ENCODE measurements around the gene LITAFD.
A peak's percentile ranks its signal among the peaks of the same experiment; 100 is the strongest.
"Not testable (repeated sequence)": the region's sequence is repeated elsewhere in the genome, so short reads cannot be mapped to it uniquely, and the experiment has no call there.

The LITAFD gene

GRCh38 chr16:8867216-8867931, 14.8 kb upstream of the LITAFD start:
- Histone ChIP-seq H3K4ac (ENCODE audit: low read depth, low read length) (no peak overlapping the region), H2AK5ac (ENCODE audit: low read length) (peak overlapping the region; percentile 8), H4K8ac (ENCODE audit: low read depth, low read length) (no peak overlapping the region), H4K5ac (ENCODE audit: low read length) (no peak overlapping the region), H3K27ac (ENCODE audit: low read depth, low read length) (peak overlapping the region; percentile 96), H2BK15ac (replicated peaks; ENCODE audit: low read depth) (no peak overlapping the region), H3K4me2 (ENCODE audit: low read length) (peak overlapping the region; percentile 100), H3K56ac (ENCODE audit: low read length) (peak overlapping the region; percentile 92), H2BK120ac (ENCODE audit: low read depth, low read length) (no peak overlapping the region), H3K79me1 (ENCODE audit: low read length) (peaks cover 22% of the 10 kb centered on the region), H3K4me3 (ENCODE audit: low read length) (peak overlapping the region; percentile 22), H3K4me1 (ENCODE audit: control insufficient read depth, low read depth, low read length) (peaks cover 20% of the 10 kb centered on the region), H3K23ac (ENCODE audit: low read length) (peak overlapping the region; percentile 83), H3K18ac (ENCODE audit: low read length) (peak overlapping the region; percentile 89), H3K79me2 (ENCODE audit: control insufficient read depth, insufficient read depth, low read length) (peaks cover 53% of the 10 kb centered on the region), H3K27me3 (ENCODE audit: insufficient read depth, low read length, poor library complexity) (no peaks in the 10 kb centered on the region), H3K36me3 (ENCODE audit: control insufficient read depth, insufficient read depth, low read length) (no peaks in the 10 kb centered on the region), H2BK5ac (ENCODE audit: low read length) (peak overlapping the region; percentile 17), H3K9ac (ENCODE audit: low read length) (peak overlapping the region; percentile 98)
- no CpG with 5 or more reads among the region's 35 CpGs for WGBS (ENCODE audit: extremely low coverage, insufficient coverage, low lambda C conversion rate)
- peak; percentile 65 for DNase-seq

- Histone ChIP-seq H3K27me3 (ENCODE audit: insufficient read depth, low read length, poor library complexity) (no peaks in the 10 kb centered on the region), H3K27ac (ENCODE audit: low read depth, low read length) (peak overlapping the region; percentile 96), H2BK15ac (replicated peaks; ENCODE audit: low read depth) (no peak overlapping the region), H3K9ac (ENCODE audit: low read length) (peak overlapping the region; percentile 98), H3K4me1 (ENCODE audit: control insufficient read depth, low read depth, low read length) (peaks cover 20% of the 10 kb centered on the region), H3K4me2 (ENCODE audit: low read length) (peak overlapping the region; percentile 100), H3K23ac (ENCODE audit: low read length) (no peak overlapping the region), H2BK120ac (ENCODE audit: low read depth, low read length) (no peak overlapping the region), H4K5ac (ENCODE audit: low read length) (no peak overlapping the region), H3K56ac (ENCODE audit: low read length) (peak overlapping the region; percentile 92), H3K4ac (ENCODE audit: low read depth, low read length) (no peak overlapping the region), H3K79me2 (ENCODE audit: control insufficient read depth, insufficient read depth, low read length) (peaks cover 47% of the 10 kb centered on the region), H4K8ac (ENCODE audit: low read depth, low read length) (no peak overlapping the region), H3K4me3 (ENCODE audit: low read length) (peak overlapping the region; percentile 22), H3K36me3 (ENCODE audit: control insufficient read depth, insufficient read depth, low read length) (no peaks in the 10 kb centered on the region), H3K18ac (ENCODE audit: low read length) (peak overlapping the region; percentile 89), H3K79me1 (ENCODE audit: low read length) (peaks cover 17% of the 10 kb centered on the region), H2AK5ac (ENCODE audit: low read length) (no peak overlapping the region), H2BK5ac (ENCODE audit: low read length) (no peak overlapping the region)
- DNase-seq, result peak; percentile 37
- no CpG with 5 or more reads among the region's 16 CpGs for WGBS (ENCODE audit: extremely low coverage, insufficient coverage, low lambda C conversion rate)
Measured at GRCh38 chr16:8867932-8868415, 14.2 kb upstream of the LITAFD start.

DNA sequence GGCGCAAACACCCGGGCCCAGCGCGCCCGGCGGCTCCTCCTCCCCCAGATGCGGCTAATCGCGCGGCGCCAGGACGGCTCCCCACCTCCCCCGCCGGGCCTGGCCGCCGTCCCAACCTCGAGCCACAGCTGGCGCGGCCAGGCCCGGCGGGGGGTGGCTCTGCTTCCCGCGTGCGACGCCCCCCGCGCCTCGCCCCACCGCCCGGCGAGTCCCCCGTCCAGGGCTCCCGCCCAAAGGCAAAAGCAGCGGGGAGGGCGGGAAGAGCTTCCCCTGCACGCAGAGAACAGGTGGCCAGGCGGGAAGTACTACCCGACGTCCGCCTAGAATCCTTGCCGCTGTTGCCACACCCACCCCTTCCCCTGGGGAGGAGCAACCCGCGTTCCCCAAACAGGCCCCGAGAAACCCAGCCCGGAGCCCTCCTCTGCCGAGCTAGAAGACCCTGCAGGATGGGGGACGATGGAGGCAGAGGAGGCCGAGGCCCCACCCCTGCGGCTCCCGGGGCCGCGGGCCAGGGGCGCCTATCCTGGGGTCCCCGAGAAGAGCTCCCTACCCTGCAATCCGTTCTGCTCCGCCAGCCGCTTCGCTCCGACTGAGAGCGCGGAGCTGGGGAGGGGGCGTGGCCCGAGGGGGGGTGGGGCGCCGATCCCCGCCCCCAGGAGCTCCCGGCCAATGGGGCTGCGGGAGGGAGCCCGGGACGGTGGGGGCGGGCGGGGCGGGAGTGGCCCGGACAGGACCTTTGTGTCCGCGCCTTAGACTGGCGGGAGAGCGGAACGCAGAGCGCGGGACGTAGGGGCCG, 13.5 kb upstream of the LITAFD start, which contains the start of gene CARHSP1:
Gene CARHSP1, minus strand, starts transcription at position 591 of the 796 bp plus-strand sequence. CDS start 9,678 bp downstream, outside the sequence.
- Histone ChIP-seq H3K18ac (ENCODE audit: low read length) (peak within 1 kb of the TSS; percentile 89), H3K27me3 (ENCODE audit: insufficient read depth, low read length, poor library complexity) (no peaks in the 10 kb centered on the region), H3K9ac (ENCODE audit: low read length) (peak within 1 kb of the TSS; percentile 98), H2BK5ac (ENCODE audit: low read length) (no peak within 1 kb of the TSS), H2AK5ac (ENCODE audit: low read length) (no peak within 1 kb of the TSS), H3K79me2 (ENCODE audit: control insufficient read depth, insufficient read depth, low read length) (peaks cover 40% of the 10 kb centered on the region), H3K36me3 (ENCODE audit: control insufficient read depth, insufficient read depth, low read length) (no peaks in the 10 kb centered on the region), H3K4me1 (ENCODE audit: control insufficient read depth, low read depth, low read length) (peaks cover 17% of the 10 kb centered on the region), H2BK15ac (replicated peaks; ENCODE audit: low read depth) (no peak within 1 kb of the TSS), H4K5ac (ENCODE audit: low read length) (no peak within 1 kb of the TSS), H3K56ac (ENCODE audit: low read length) (peak within 1 kb of the TSS; percentile 92), H4K8ac (ENCODE audit: low read depth, low read length) (no peak within 1 kb of the TSS), H2BK120ac (ENCODE audit: low read depth, low read length) (no peak within 1 kb of the TSS), H3K79me1 (ENCODE audit: low read length) (peaks cover 14% of the 10 kb centered on the region), H3K4ac (ENCODE audit: low read depth, low read length) (peak within 1 kb of the TSS; percentile 83), H3K4me2 (ENCODE audit: low read length) (peak within 1 kb of the TSS; percentile 100), H3K4me3 (ENCODE audit: low read length) (peak within 1 kb of the TSS; percentile 22), H3K23ac (ENCODE audit: low read length) (no peak within 1 kb of the TSS), H3K27ac (ENCODE audit: low read depth, low read length) (peak within 1 kb of the TSS; percentile 96)
- no CpG with 5 or more reads among the region's 83 CpGs for whole genome bisulfite sequencing (ENCODE audit: extremely low coverage, insufficient coverage, low lambda C conversion rate)
- DNase-seq, result peak; percentile 96

DNA sequence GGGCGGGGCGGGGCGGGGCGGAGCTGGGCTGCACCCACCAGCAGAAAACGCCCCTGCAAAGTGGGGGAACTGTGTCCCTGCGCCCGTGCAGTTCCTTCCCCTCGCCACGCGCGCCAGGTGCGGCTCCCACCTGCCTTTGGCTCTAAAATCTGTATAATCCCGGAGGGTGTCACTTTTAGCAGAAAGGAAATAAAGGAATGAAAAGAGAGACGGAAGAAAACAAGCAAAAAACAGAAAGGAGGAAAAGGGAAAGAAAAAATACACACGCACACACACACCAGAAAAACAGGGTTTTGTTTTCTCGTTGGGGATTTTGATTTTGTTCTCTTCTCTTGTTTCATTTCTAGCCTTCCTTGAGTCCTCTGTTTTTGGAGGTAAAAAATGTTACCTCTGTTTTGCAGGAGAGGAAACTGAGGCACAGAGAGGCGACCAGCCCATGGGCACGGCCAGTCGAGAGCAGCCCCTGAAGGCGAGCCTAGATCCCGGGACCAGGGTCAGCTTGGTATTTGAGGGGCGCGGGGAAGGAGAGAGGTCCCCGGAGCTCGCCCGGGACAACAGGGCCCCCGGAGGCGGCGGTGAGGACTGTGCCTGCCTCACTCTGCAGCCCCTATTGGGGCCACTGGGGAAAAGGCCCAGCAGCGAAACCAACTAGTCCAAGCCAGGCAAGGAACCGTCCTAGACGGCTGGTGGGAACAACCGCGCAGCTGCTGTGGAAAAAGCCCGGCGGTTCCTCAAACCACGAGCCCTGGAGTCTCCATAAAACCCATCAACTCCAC, 12.8 kb upstream of the LITAFD start:
- H3K27ac ChIP-seq (ENCODE audit: low read depth, low read length), result no peak overlapping the region
- peaks cover 10% of the 10 kb centered on the region for H3K79me1 ChIP-seq (ENCODE audit: low read length)
- H3K36me3 ChIP-seq (ENCODE audit: control insufficient read depth, insufficient read depth, low read length), result no peaks in the 10 kb centered on the region
- H3K4ac ChIP-seq (ENCODE audit: low read depth, low read length), result no peak overlapping the region
- no peak overlapping the region for H2BK15ac ChIP-seq (replicated peaks; ENCODE audit: low read depth)
- H3K4me3 ChIP-seq (ENCODE audit: low read length), result no peak overlapping the region
- no peak overlapping the region for H4K5ac ChIP-seq (ENCODE audit: low read length)
- no peak overlapping the region for H2AK5ac ChIP-seq (ENCODE audit: low read length)
- H3K79me2 ChIP-seq (ENCODE audit: control insufficient read depth, insufficient read depth, low read length), result peaks cover 33% of the 10 kb centered on the region
- H3K56ac ChIP-seq (ENCODE audit: low read length), result peak overlapping the region; percentile 78
- no peak overlapping the region for H3K23ac ChIP-seq (ENCODE audit: low read length)
- H3K4me2 ChIP-seq (ENCODE audit: low read length), result peak overlapping the region; percentile 41
- peak; percentile 67 for DNase-seq
- no peak overlapping the region for H2BK120ac ChIP-seq (ENCODE audit: low read depth, low read length)
- no peak overlapping the region for H2BK5ac ChIP-seq (ENCODE audit: low read length)
- H3K4me1 ChIP-seq (ENCODE audit: control insufficient read depth, low read depth, low read length), result peaks cover 12% of the 10 kb centered on the region
- WGBS (ENCODE audit: extremely low coverage, insufficient coverage, low lambda C conversion rate), result no CpG with 5 or more reads among the region's 37 CpGs
- no peak overlapping the region for H4K8ac ChIP-seq (ENCODE audit: low read depth, low read length)
- H3K9ac ChIP-seq (ENCODE audit: low read length), result peak overlapping the region; percentile 78
- no peak overlapping the region for H3K18ac ChIP-seq (ENCODE audit: low read length)
- H3K27me3 ChIP-seq (ENCODE audit: insufficient read depth, low read length, poor library complexity), result no peaks in the 10 kb centered on the region

DNA sequence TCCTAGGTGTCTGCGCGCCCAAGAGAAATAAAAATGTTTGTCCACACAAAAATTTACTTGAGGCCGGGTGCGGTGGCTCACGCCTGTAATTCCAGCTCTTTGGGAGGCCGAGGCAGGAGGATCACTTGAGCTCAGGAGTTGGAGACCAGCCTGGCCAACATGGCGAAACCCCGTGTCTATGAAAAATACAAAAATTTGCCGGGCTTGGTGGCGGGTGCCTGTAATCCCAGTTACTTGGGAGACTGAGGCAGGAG, 12.2 kb upstream of the LITAFD start:
- not testable (repeated sequence) for H3K18ac ChIP-seq (ENCODE audit: low read length); H3K79me1 ChIP-seq (ENCODE audit: low read length); H3K4me2 ChIP-seq (ENCODE audit: low read length); H3K4me3 ChIP-seq (ENCODE audit: low read length); H3K4me1 ChIP-seq (ENCODE audit: control insufficient read depth, low read depth, low read length); H2AK5ac ChIP-seq (ENCODE audit: low read length); H3K27ac ChIP-seq (ENCODE audit: low read depth, low read length); H3K4ac ChIP-seq (ENCODE audit: low read depth, low read length); H3K56ac ChIP-seq (ENCODE audit: low read length); H3K23ac ChIP-seq (ENCODE audit: low read length); H2BK5ac ChIP-seq (ENCODE audit: low read length); H2BK120ac ChIP-seq (ENCODE audit: low read depth, low read length); H4K8ac ChIP-seq (ENCODE audit: low read depth, low read length); H2BK15ac ChIP-seq (replicated peaks; ENCODE audit: low read depth); H3K27me3 ChIP-seq (ENCODE audit: insufficient read depth, low read length, poor library complexity); H4K5ac ChIP-seq (ENCODE audit: low read length); DNase-seq; H3K36me3 ChIP-seq (ENCODE audit: control insufficient read depth, insufficient read depth, low read length)
- WGBS (ENCODE audit: extremely low coverage, insufficient coverage, low lambda C conversion rate), result no CpG with 5 or more reads among the region's 10 CpGs
- Histone ChIP-seq H3K9ac (ENCODE audit: low read length) (peak overlapping the region; percentile 78), H3K79me2 (ENCODE audit: control insufficient read depth, insufficient read depth, low read length) (peaks cover 27% of the 10 kb centered on the region)

All from mesendoderm (in vitro differentiated cells).